H1 (cell line): ENCODE results near the gene CNNM4. TPM values are rescaled to one million over a fixed set of nuclear protein-coding genes. Genes with fewer than 3 reads are reported as not detected.

ENCODE experiments used
- ASH2L ChIP-seq: fragments of 200-600, 300-600 bp; sonication (generic); IDR thresholded peaks from one replicate; pipeline ENCODE4 v1.7.1; 2017; ENCODE audit warnings: low read length
- CHD2 ChIP-seq: IDR thresholded peaks from 2 replicates; pipeline ENCODE4 v1.6.1; 2012; ENCODE audit warnings: low read length, improper control_type of control experiment
- EP300 ChIP-seq, 2 experiments: IDR thresholded peaks; 1 replicate in 1 of 2; 2 replicates in 1 of 2; pipeline ENCODE4 v1.6.1; 2011 to 2012; ENCODE audit warnings: low read depth in 2 of 2, low read length in 2 of 2, mild to moderate bottlenecking in 2 of 2, borderline replicate concordance in 1 of 2, inconsistent platforms in 1 of 2, moderate library complexity in 1 of 2
- SIN3A ChIP-seq, 2 experiments: IDR thresholded peaks in 1 of 2; conservative IDR thresholded peaks in 1 of 2; 2 replicates each; pipeline ENCODE4 v1.6.1; 2011 to 2012; ENCODE audit warnings: low read length in 2 of 2, improper control_type of control experiment in 1 of 2, low read depth in 1 of 2, mild to moderate bottlenecking in 1 of 2
- SP1 ChIP-seq: IDR thresholded peaks from 2 replicates; pipeline ENCODE4 v1.6.1; 2011; ENCODE audit warnings: low read depth, low read length
- TAF7 ChIP-seq: optimal IDR thresholded peaks from 2 replicates; pipeline ENCODE3; 2011; ENCODE audit warnings: low read depth, mild to moderate bottlenecking, inconsistent platforms, low read length, moderate library complexity, borderline replicate concordance
- TCF12 ChIP-seq: IDR thresholded peaks from 2 replicates; pipeline ENCODE4 v1.6.1; 2011; ENCODE audit warnings: low read depth, mild to moderate bottlenecking, low read length
- polyA plus RNA-seq, 7 experiments: library from polyadenylated mRNA; depleted of rRNA in 3 of 7; stranded (reverse) in 5 of 7; unstranded in 2 of 7; fragments of >200 nt in 5 of 7; fragments of 200-250 nt in 2 of 7; gene quantifications; 1 replicate in 5 of 7; 2 replicates in 1 of 7; 4 replicates in 1 of 7; pipeline versions ENCODE4 v1.2.1 to v1.2.3, GENCODE V29; 2011 to 2013; ENCODE audit warnings: missing spikeins in 2 of 7, mixed read lengths in 2 of 7
- total RNA-seq: library from RNA; stranded (reverse); fragmentation: NEBNext Ultra II Directional; extraction: Animal tissue kit (Norgen Biotek cat#: 25700); gene quantifications from 2 replicates; pipeline ENCODE4 v1.2.1, GENCODE V29; 2021
- TF ChIP-seq, protein P1 (sequence below): IDR thresholded peaks from 2 replicates; pipeline ENCODE4 v1.6.1; 2012; ENCODE audit warnings: inconsistent platforms

Gene CNNM4
- total and polyA plus RNA-seq, 2 of the 8 experiments (the other 6 are each of a cell fraction or from before 2014, with no cell fraction given): 10.3 to 11.0 TPM

DNA sequence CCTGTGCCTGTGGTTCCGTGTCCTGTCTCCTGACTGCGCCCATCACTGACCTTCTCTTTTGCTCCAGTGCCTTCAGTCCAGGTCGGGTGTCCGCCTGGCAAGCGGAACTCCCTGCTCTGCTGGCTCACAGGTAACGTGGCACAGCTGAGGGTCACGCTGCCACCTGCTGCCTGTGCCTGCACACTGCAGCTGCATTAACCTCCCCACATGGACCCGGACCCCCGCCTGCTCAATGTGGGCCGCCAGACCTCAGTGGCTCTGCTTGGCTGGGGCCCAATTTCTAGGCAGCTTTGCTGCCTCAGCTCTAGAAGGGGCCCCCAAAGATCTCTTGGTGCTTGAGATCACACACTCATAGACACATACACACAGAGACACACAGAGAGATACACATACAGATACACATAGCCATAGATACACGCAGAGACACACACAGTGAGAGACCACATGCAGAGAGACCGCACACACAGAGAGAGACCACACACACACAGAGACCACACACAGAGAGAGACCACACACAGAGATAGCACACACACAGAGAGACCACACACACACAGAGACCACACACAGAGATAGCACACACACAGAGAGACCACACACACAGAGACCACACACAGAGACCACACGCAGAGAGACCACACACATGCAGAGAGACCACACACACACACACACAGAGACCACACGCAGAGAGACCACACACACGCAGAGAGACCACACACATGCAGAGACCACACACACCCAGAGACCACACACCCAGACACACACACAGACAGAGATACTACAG lies 40.5 kb downstream of the CNNM4 start (continued):
- TF ChIP-seq, protein P1, sequence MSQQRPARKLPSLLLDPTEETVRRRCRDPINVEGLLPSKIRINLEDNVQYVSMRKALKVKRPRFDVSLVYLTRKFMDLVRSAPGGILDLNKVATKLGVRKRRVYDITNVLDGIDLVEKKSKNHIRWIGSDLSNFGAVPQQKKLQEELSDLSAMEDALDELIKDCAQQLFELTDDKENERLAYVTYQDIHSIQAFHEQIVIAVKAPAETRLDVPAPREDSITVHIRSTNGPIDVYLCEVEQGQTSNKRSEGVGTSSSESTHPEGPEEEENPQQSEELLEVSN: no peak; the same call in 1 of the 2 replicates
- no peak for TF ChIP-seq TAF7
- peak; percentile 12 for TF ChIP-seq ASH2L
- peak; percentile 95 for TF ChIP-seq TCF12
- 0 out of 2 replicates have a peak, but pooled peaks have one; percentile 34 for TF ChIP-seq CHD2
- no peak for TF ChIP-seq SP1
- TF ChIP-seq EP300 (IDR thresholded peaks at IDR 0.05; ENCODE audit: borderline replicate concordance in 1 of 2, low read depth in 2 of 2, low read length in 2 of 2): no peak
- TF ChIP-seq SIN3A (conservative IDR thresholded peaks at IDR 0.05 in 1 of 2, IDR thresholded peaks at IDR 0.05 in 1 of 2; ENCODE audit: low read depth in 1 of 2, low read length in 2 of 2): 0 out of 4 replicates have a peak, but pooled peaks of 1 of the 2 experiments have one; percentile 50
